ENCODE data around the gene NAIF1. TPM values are rescaled to one million over a fixed set of nuclear protein-coding genes. Genes with fewer than 3 reads are reported as not detected.

Gene NAIF1
- total RNA-seq, 1 donor from 2014 or later: 6.2 TPM

- Mint-ChIP-seq H3K27me3 (ENCODE audit: unreplicated experiment) (peaks cover 1% of the 10 kb centered on the region), H3K9me3 (ENCODE audit: unreplicated experiment) (no peaks in the 10 kb centered on the region), H3K4me1 (ENCODE audit: low read depth, unreplicated experiment) (peaks cover 3% of the 10 kb centered on the region), H3K27ac (ENCODE audit: unreplicated experiment) (no peak overlapping the region), H3K4me3 (ENCODE audit: unreplicated experiment) (peak overlapping the region; percentile 5), H3K36me3 (ENCODE audit: unreplicated experiment) (no peaks in the 10 kb centered on the region)
- TF ChIP-seq, protein P1, sequence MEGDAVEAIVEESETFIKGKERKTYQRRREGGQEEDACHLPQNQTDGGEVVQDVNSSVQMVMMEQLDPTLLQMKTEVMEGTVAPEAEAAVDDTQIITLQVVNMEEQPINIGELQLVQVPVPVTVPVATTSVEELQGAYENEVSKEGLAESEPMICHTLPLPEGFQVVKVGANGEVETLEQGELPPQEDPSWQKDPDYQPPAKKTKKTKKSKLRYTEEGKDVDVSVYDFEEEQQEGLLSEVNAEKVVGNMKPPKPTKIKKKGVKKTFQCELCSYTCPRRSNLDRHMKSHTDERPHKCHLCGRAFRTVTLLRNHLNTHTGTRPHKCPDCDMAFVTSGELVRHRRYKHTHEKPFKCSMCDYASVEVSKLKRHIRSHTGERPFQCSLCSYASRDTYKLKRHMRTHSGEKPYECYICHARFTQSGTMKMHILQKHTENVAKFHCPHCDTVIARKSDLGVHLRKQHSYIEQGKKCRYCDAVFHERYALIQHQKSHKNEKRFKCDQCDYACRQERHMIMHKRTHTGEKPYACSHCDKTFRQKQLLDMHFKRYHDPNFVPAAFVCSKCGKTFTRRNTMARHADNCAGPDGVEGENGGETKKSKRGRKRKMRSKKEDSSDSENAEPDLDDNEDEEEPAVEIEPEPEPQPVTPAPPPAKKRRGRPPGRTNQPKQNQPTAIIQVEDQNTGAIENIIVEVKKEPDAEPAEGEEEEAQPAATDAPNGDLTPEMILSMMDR (IDR thresholded peaks at IDR 0.05; ENCODE audit: partially characterized antibody, unreplicated experiment): no peak
- no peak for DNase-seq
These were observed 13.0 kb downstream of the NAIF1 start for GRCh38 chr9:128054087-128054486.

- H3K9me3 Mint-ChIP-seq (ENCODE audit: unreplicated experiment): no peaks in the 10 kb centered on the region
- DNase-seq: no peak
- no peak overlapping the region for H3K27ac Mint-ChIP-seq (ENCODE audit: unreplicated experiment)
- H3K4me1 Mint-ChIP-seq (ENCODE audit: low read depth, unreplicated experiment): peaks cover 3% of the 10 kb centered on the region
- H3K36me3 Mint-ChIP-seq (ENCODE audit: unreplicated experiment): no peaks in the 10 kb centered on the region
- H3K27me3 Mint-ChIP-seq (ENCODE audit: unreplicated experiment): peaks cover 1% of the 10 kb centered on the region
- TF ChIP-seq, protein P1 (IDR thresholded peaks at IDR 0.05; ENCODE audit: partially characterized antibody, unreplicated experiment): no peak
- no peak overlapping the region for H3K4me3 Mint-ChIP-seq (ENCODE audit: unreplicated experiment)
These were observed 13.6 kb downstream of the NAIF1 start for GRCh38 chr9:128053560-128053959.

GRCh38 chr9:128051932-128052709 is 15.0 kb downstream of the NAIF1 start:
- Mint-ChIP-seq H3K27ac (ENCODE audit: unreplicated experiment) (no peak overlapping the region), H3K9me3 (ENCODE audit: unreplicated experiment) (no peaks in the 10 kb centered on the region), H3K4me1 (ENCODE audit: low read depth, unreplicated experiment) (peaks cover 3% of the 10 kb centered on the region), H3K36me3 (ENCODE audit: unreplicated experiment) (no peaks in the 10 kb centered on the region), H3K27me3 (ENCODE audit: unreplicated experiment) (peaks cover 1% of the 10 kb centered on the region), H3K4me3 (ENCODE audit: unreplicated experiment) (no peak overlapping the region)
- TF ChIP-seq, protein P1 (IDR thresholded peaks at IDR 0.05; ENCODE audit: partially characterized antibody, unreplicated experiment): no peak
- no peak for DNase-seq

DNA sequence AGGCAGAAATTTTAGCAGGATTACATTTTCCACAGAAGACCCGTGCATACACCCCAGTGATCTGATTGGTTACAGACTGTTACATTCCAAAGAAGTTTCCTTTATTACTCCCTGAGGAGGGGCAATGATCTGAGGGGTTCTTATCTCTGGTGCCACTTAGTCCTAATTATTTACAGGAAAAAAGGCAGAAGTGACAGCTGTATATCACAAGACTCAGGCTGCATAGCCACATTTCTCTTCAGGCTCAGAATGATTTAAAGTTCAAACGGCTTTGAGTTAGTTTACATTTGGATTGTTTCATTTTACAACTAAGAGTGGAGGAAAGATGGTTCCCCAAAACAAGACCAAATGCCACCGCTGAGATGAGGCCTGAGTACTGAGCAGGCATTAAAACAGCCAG is 17.3 kb downstream of the NAIF1 start:
- peaks cover 1% of the 10 kb centered on the region for H3K27me3 Mint-ChIP-seq (ENCODE audit: unreplicated experiment)
- H3K4me1 Mint-ChIP-seq (ENCODE audit: low read depth, unreplicated experiment): no peaks in the 10 kb centered on the region
- H3K27ac Mint-ChIP-seq (ENCODE audit: unreplicated experiment): no peak overlapping the region
- no peaks in the 10 kb centered on the region for H3K36me3 Mint-ChIP-seq (ENCODE audit: unreplicated experiment)
- no peak overlapping the region for H3K4me3 Mint-ChIP-seq (ENCODE audit: unreplicated experiment)
- H3K9me3 Mint-ChIP-seq (ENCODE audit: unreplicated experiment): no peaks in the 10 kb centered on the region
- no peak for DNase-seq
- TF ChIP-seq, protein P1 (IDR thresholded peaks at IDR 0.05; ENCODE audit: partially characterized antibody, unreplicated experiment): no peak

GRCh38 chr9:128048663-128049062 is 18.5 kb downstream of the NAIF1 start:
- H3K9me3 Mint-ChIP-seq (ENCODE audit: unreplicated experiment): no peaks in the 10 kb centered on the region
- H3K4me3 Mint-ChIP-seq (ENCODE audit: unreplicated experiment): no peak overlapping the region
- no peaks in the 10 kb centered on the region for H3K36me3 Mint-ChIP-seq (ENCODE audit: unreplicated experiment)
- peaks cover 3% of the 10 kb centered on the region for H3K4me1 Mint-ChIP-seq (ENCODE audit: low read depth, unreplicated experiment)
- peaks cover 1% of the 10 kb centered on the region for H3K27me3 Mint-ChIP-seq (ENCODE audit: unreplicated experiment)
- H3K27ac Mint-ChIP-seq (ENCODE audit: unreplicated experiment): no peak overlapping the region
- TF ChIP-seq, protein P1 (IDR thresholded peaks at IDR 0.05; ENCODE audit: partially characterized antibody, unreplicated experiment): no peak
- DNase-seq: no peak

All from glutamatergic neuron (in vitro differentiated cells).